Motor neuron (in vitro differentiated cells): Measurements from ENCODE around the gene SUMO1. TPM values are rescaled to one million over a fixed set of nuclear protein-coding genes. Genes with fewer than 3 reads are reported as not detected.
"Not testable (repeated sequence)": the region's sequence is repeated elsewhere in the genome, so short reads cannot be mapped to it uniquely, and the experiment has no call there.

Source experiments
- ATAC-seq, 8 experiments: fragments of 200-7000 bp; cut with Tn5 transposase; replicated peaks in 6 of 8; 2 replicates each; pipeline ENCODE4 v1.8.0; 2021; ENCODE audit warnings: mild to moderate bottlenecking in 8 of 8, moderate library complexity in 8 of 8
- H3K27ac ChIP-seq, 2 donors: fragments of 250-450 bp; sonication (Bioruptor Pico); 2 replicates each; pipeline ENCODE4 v1.9.0; 2021; ENCODE audit warnings: antibody characterized with exemption in 2 of 2, mild to moderate bottlenecking in 2 of 2, moderate library complexity in 1 of 2
- H3K4me1 ChIP-seq, 2 donors: fragments of 250-450 bp; sonication (Bioruptor Pico); replicated peaks in 1 of 2; 2 replicates each; pipeline ENCODE4 v1.6.1; 2021; ENCODE audit warnings: antibody characterized with exemption in 2 of 2, mild to moderate bottlenecking in 2 of 2, moderate library complexity in 1 of 2
- H3K4me3 ChIP-seq, 5 donors: fragments of 250-450 bp; sonication (Bioruptor Pico); 2 replicates each; pipeline ENCODE4 v1.9.0; 2021; ENCODE audit warnings: antibody characterized with exemption in 5 of 5, mild to moderate bottlenecking in 5 of 5, moderate library complexity in 4 of 5
- WGBS, 10 experiments: fragments of 450-650 bp; shearing (Covaris generic); methylation state at CpG; one replicate each; pipeline ENCODE4 v1.0.0; 2022; 5-methylcytosine and 5-hydroxymethylcytosine counted together
- in situ Hi-C, 9 experiments: fragments of 400-800 bp; cut with MboI; loops; one replicate each; pipeline ENCODE4 v1.15.0; 2021; ENCODE audit warnings: low sequenced_read_pairs in 9 of 9, low pct_unique_long_range_greater_than_20kb in 2 of 9; ENCODE audit not compliant: unreplicated experiment in 9 of 9
- total RNA-seq, 8 experiments: library from RNA; unstranded; fragments of 300-600 nt; gene quantifications; 2 replicates each; pipeline versions ENCODE4 v1.2.3 to v1.2.4, GENCODE V29; 2022

The SUMO1 gene
- 100 to 1,000 TPM; 109 to 191 (median 138) TPM for total RNA-seq

- peak within 1 kb of the TSS; percentile 59 to 95 (median 76) for H3K4me3 ChIP-seq
- in situ Hi-C loops: no loop called here
- H3K27ac ChIP-seq: peak within 1 kb of the TSS; percentile 94 to 97
- peak; percentile 92 to 96 (median 94) for ATAC-seq
- H3K4me1 ChIP-seq: peaks cover 10 to 14% of the 10 kb centered on the region in 2 donors
- WGBS, 10 experiments: 0 to 100% (median 19%) methylated on average over 1 to 16 of the region's 54 CpGs; no CpG with 5 or more reads in 3 of the 10 experiments
Observed at GRCh38 chr2:202238234-202239197, at the start of gene SUMO1. Gene SUMO1 (minus strand): TSS chr2:202238597. CDS start chr2:202238451, 146 bp downstream.

- H3K4me3 ChIP-seq: no peak overlapping the region
- no peak for ATAC-seq
- in situ Hi-C loops: no loop called here
- no peaks in the 10 kb centered on the region for H3K4me1 ChIP-seq
- H3K27ac ChIP-seq: no peak overlapping the region
Observed at GRCh38 chr2:202286595-202286994, 48.2 kb upstream of the SUMO1 start.

GRCh38 chr2:202278944-202279343 lies 40.5 kb upstream of the SUMO1 start:
- in situ Hi-C loops: no loop called here
- ATAC-seq: peak in 5 of 8 experiments; percentile 28 to 68 (median 53)
- H3K4me1 ChIP-seq: no peaks in the 10 kb centered on the region
- WGBS, 10 experiments: 0 to 100% (median 58%) methylated on average over 1 of the region's 1 CpG; no CpG with 5 or more reads in 3 of the 10 experiments
- H3K4me3 ChIP-seq: no peak overlapping the region
- H3K27ac ChIP-seq: no peak overlapping the region

GRCh38 chr2:202278036-202278760 lies 39.8 kb upstream of the SUMO1 start:
- ATAC-seq: peak in 2 of 8 experiments; percentile 42 to 67
- no peaks in the 10 kb centered on the region for H3K4me1 ChIP-seq
- WGBS, 10 experiments: 29 to 100% (median 93%) methylated on average over 1 to 6 of the region's 6 CpGs
- in situ Hi-C loops: no loop called here
- no peak overlapping the region for H3K4me3 ChIP-seq
- no peak overlapping the region for H3K27ac ChIP-seq

GRCh38 chr2:202276078-202276720 lies 37.8 kb upstream of the SUMO1 start:
- ATAC-seq, in situ Hi-C loops, H3K27ac ChIP-seq, H3K4me1 ChIP-seq, H3K4me3 ChIP-seq: not testable (repeated sequence)
- 11 to 100% (median 90%) methylated on average over 3 to 8 of the region's 11 CpGs; no CpG with 5 or more reads in 2 of the 10 experiments for WGBS, 10 experiments

- Histone ChIP-seq H3K4me3 (no peak overlapping the region), H3K27ac (no peak overlapping the region), H3K4me1 (peaks cover 2 to 3% of the 10 kb centered on the region in 2 donors)
- WGBS, 10 experiments: 42 to 100% (median 92%) methylated on average over 2 of the region's 3 CpGs; no CpG with 5 or more reads in 5 of the 10 experiments
- in situ Hi-C loops: no loop called here
- ATAC-seq: no peak
Observed at GRCh38 chr2:202270487-202270886, 32.1 kb upstream of the SUMO1 start.

GRCh38 chr2:202269585-202269984 lies 31.2 kb upstream of the SUMO1 start:
- H3K27ac ChIP-seq: no peak overlapping the region
- peaks cover 3 to 5% of the 10 kb centered on the region in 2 donors for H3K4me1 ChIP-seq
- 18 to 94% (median 78%) methylated on average over 2 to 9 of the region's 9 CpGs for WGBS, 10 experiments
- no peak overlapping the region for H3K4me3 ChIP-seq
- peak in 1 of 8 experiments; percentile 12 for ATAC-seq
- in situ Hi-C loops: no loop called here

GRCh38 chr2:202267495-202267894 lies 29.1 kb upstream of the SUMO1 start:
- Histone ChIP-seq H3K27ac (no peak overlapping the region), H3K4me1 (peaks cover 5 to 9% of the 10 kb centered on the region in 2 donors), H3K4me3 (peak overlapping the region; percentile 68 to 95 (median 83))
- in situ Hi-C loops: no loop called here
- WGBS, 10 experiments: 7 to 47% (median 18%) methylated on average over 1 to 9 of the region's 9 CpGs
- no peak for ATAC-seq

GRCh38 chr2:202265467-202266277 lies 27.3 kb upstream of the SUMO1 start, which contains the start of gene NOP58:
Gene NOP58 (plus strand): TSS chr2:202265763. CDS start chr2:202265942, 179 bp downstream.
- peaks cover 5 to 9% of the 10 kb centered on the region in 2 donors for H3K4me1 ChIP-seq
- peak within 1 kb of the TSS; percentile 68 to 95 (median 83) for H3K4me3 ChIP-seq
- peak; percentile 85 to 96 (median 93) for ATAC-seq
- in situ Hi-C loops: no loop called here
- WGBS, 10 experiments: 0 to 6% (median 0%) methylated on average over 1 to 21 of the region's 54 CpGs; no CpG with 5 or more reads in 2 of the 10 experiments
- H3K27ac ChIP-seq: peak within 1 kb of the TSS; percentile 95 to 99

GRCh38 chr2:202261531-202261930 lies 23.1 kb upstream of the SUMO1 start:
- ATAC-seq: no peak
- in situ Hi-C loops: no loop called here
- peaks cover 2 to 7% of the 10 kb centered on the region in 2 donors for H3K4me1 ChIP-seq
- no peak overlapping the region for H3K27ac ChIP-seq
- WGBS, 10 experiments: 0 to 92% (median 56%) methylated on average over 1 to 4 of the region's 4 CpGs; no CpG with 5 or more reads in 3 of the 10 experiments
- no peak overlapping the region for H3K4me3 ChIP-seq

- Histone ChIP-seq H3K4me3 (no peak overlapping the region), H3K4me1 (peaks cover 6 to 7% of the 10 kb centered on the region in 2 donors), H3K27ac (no peak overlapping the region)
- no peak for ATAC-seq
- 54 to 100% (median 96%) methylated on average over 1 to 5 of the region's 5 CpGs for WGBS, 10 experiments
- in situ Hi-C loops: no loop called here
Observed at GRCh38 chr2:202251494-202251893, 13.1 kb upstream of the SUMO1 start.
